K562 (cell line): ENCODE results near the gene LYAR. TPM values are rescaled to one million over a fixed set of nuclear protein-coding genes. Genes with fewer than 3 reads are reported as not detected.

ENCODE experiments used
- ATAC-seq: fragments of 200-7000 bp; cut with Tn5 transposase; 3 replicates; pipeline ENCODE4 v1.9.1; 2020; ENCODE audit warnings: moderate library complexity
- BruUV-seq: library from RNA; stranded (reverse); fragments of 400-500 nt; replicated peaks from 2 replicates; lab custom pipeline; 2021; lab: Mats Ljungman, UMichigan
- CTCF ChIA-PET: fragments of 300-600 bp; formaldehyde crosslinking; extraction: SDS; loops from one replicate; lab custom pipeline; 2021; ENCODE audit warnings: low intra/inter-chr PET ratio; lab: Yijun Ruan, JAX
- POLR2A ChIA-PET: fragments of 300-600, 350-650 bp; sonication (Branson Sonifier 250); formaldehyde crosslinking; extraction: SDS; loops from one replicate; lab custom pipeline; 2021; ENCODE audit warnings: antibody characterized with exemption, inconsistent platforms; lab: Yijun Ruan, JAX
- DNase-seq, 4 experiments: peaks; one replicate each; pipeline versions ENCODE4 v3.0.0 to v3.0.0-alpha.2; 2011 to 2018; ENCODE audit warnings: low spot score in 3 of 4, mixed read lengths in 3 of 4; ENCODE audit errors: extremely low read depth in 1 of 4
- FAIRE-seq: peaks from 2 replicates; lab custom pipeline; 2011; peaks lifted over from hg19 to GRCh38; lab: Jason Lieb, UNC
- H2AFZ ChIP-seq: 2 replicates; pipeline ENCODE4 v1.6.0; 2011; ENCODE audit warnings: low read depth, low read length, control low read depth, inconsistent platforms
- H3K27ac ChIP-seq: fragments of 200-600 bp; 3 replicates; pipeline ENCODE4 v1.8.0; 2011; ENCODE audit warnings: low read depth, mild to moderate bottlenecking, control low read depth, inconsistent platforms, low read length, moderate library complexity, mixed read lengths; ENCODE audit errors: extremely low read depth
- H3K27me3 ChIP-seq, 2 experiments: fragments of 300-600 bp in 1 of 2; 2 replicates in 1 of 2; 3 replicates in 1 of 2; pipeline versions ENCODE4 v1.6.0 to v1.8.0; 2011; ENCODE audit warnings: inconsistent platforms in 2 of 2, low read length in 2 of 2, mild to moderate bottlenecking in 1 of 2, mixed read lengths in 1 of 2, moderate library complexity in 1 of 2; ENCODE audit not compliant: control insufficient read depth in 2 of 2, insufficient read depth in 2 of 2
- H3K36me3 ChIP-seq: fragments of 300-600 bp; 3 replicates; pipeline ENCODE4 v1.8.0; 2011; ENCODE audit warnings: mild to moderate bottlenecking, low read length, inconsistent platforms; ENCODE audit not compliant: control insufficient read depth, insufficient read depth
- H3K4me1 ChIP-seq, 2 experiments: fragments of 200-600 bp in 1 of 2; replicated peaks in 1 of 2; 2 replicates in 1 of 2; 3 replicates in 1 of 2; pipeline versions ENCODE4 v1.5.1 to v1.8.0; 2011; ENCODE audit warnings: inconsistent platforms in 2 of 2, low read length in 2 of 2, mild to moderate bottlenecking in 1 of 2, mixed read lengths in 1 of 2, moderate library complexity in 1 of 2; ENCODE audit not compliant: control insufficient read depth in 2 of 2, insufficient read depth in 2 of 2
- H3K4me2 ChIP-seq: 2 replicates; pipeline ENCODE4 v1.6.1; 2011; ENCODE audit warnings: low read length, control low read depth, inconsistent platforms, mixed read lengths; ENCODE audit not compliant: insufficient read depth
- H3K4me3 ChIP-seq: fragments of 200-600 bp; sonication (generic), shearing (Covaris generic); 2 replicates; pipeline ENCODE4 v1.5.1; 2016; ENCODE audit warnings: control low read depth, inconsistent platforms
- H3K79me2 ChIP-seq: fragments of 200-600 bp; 3 replicates; pipeline ENCODE4 v1.8.0; 2011; ENCODE audit warnings: low read length, inconsistent platforms; ENCODE audit not compliant: control insufficient read depth, insufficient read depth
- H3K9ac ChIP-seq, 2 experiments: 2 replicates each; pipeline versions ENCODE4 v1.6.0 to v1.6.1; 2011; ENCODE audit warnings: low read depth in 2 of 2, low read length in 2 of 2, control low read depth in 1 of 2, inconsistent platforms in 1 of 2, mild to moderate bottlenecking in 1 of 2, mixed read lengths in 1 of 2; ENCODE audit not compliant: insufficient read depth in 1 of 2
- H3K9me1 ChIP-seq: one replicate; pipeline ENCODE4 v1.6.0; 2011; ENCODE audit warnings: inconsistent platforms, mild to moderate bottlenecking, low read length, moderate library complexity; ENCODE audit not compliant: control insufficient read depth, insufficient read depth
- H3K9me3 ChIP-seq: replicated peaks from 2 replicates; pipeline ENCODE4 v1.5.1; 2011; ENCODE audit warnings: low read depth, low read length, inconsistent platforms; ENCODE audit not compliant: control insufficient read depth, insufficient read depth
- H4K20me1 ChIP-seq: replicated peaks from 2 replicates; pipeline ENCODE4 v1.6.1; 2011; ENCODE audit warnings: low read length, inconsistent platforms, mixed read lengths; ENCODE audit not compliant: control insufficient read depth, insufficient read depth
- FIP1L1 ChIP-seq: fragments of 200-400 bp; formaldehyde crosslinking; IDR thresholded peaks from 2 replicates; pipeline ENCODE4 v1.6.1; 2018; ENCODE audit warnings: mild to moderate bottlenecking, low read depth, low read length; ENCODE audit not compliant: poor library complexity, severe bottlenecking
- FOXJ2 ChIP-seq: fragments of 200-800 bp; sonication (Bioruptor generic); IDR thresholded peaks from 2 replicates; pipeline ENCODE4 v1.6.1; 2016; ENCODE audit warnings: missing genetic modification characterization, missing compliant biosample characterization
- FOXJ3 ChIP-seq: sonication (generic); formaldehyde crosslinking; IDR thresholded peaks from 2 replicates; pipeline ENCODE4 v1.4.0; 2020; ENCODE audit warnings: mild to moderate bottlenecking, missing genetic modification reagents
- HES1 ChIP-seq: fragments of 450-650 bp; IDR thresholded peaks from 2 replicates; pipeline ENCODE4 v1.6.1; 2016; ENCODE audit warnings: low read depth, mild to moderate bottlenecking, moderate library complexity
- HMGXB4 ChIP-seq: sonication (generic); formaldehyde crosslinking; IDR thresholded peaks from 2 replicates; pipeline ENCODE4 v1.8.1; 2023; ENCODE audit warnings: mild to moderate bottlenecking, missing genetic modification reagents
- IRF9 ChIP-seq: fragments of 450-650 bp; IDR thresholded peaks from 2 replicates; pipeline ENCODE4 v1.6.1; 2016; ENCODE audit warnings: missing biosample characterization, missing genetic modification characterization
- KDM1A ChIP-seq, 2 experiments: fragments of 450-650 bp; IDR thresholded peaks; 2 replicates each; pipeline ENCODE4 v1.6.1; 2016; ENCODE audit warnings: mild to moderate bottlenecking in 2 of 2
- NKRF ChIP-seq: fragments of 450-650 bp; IDR thresholded peaks from 2 replicates; pipeline ENCODE4 v1.6.1; 2016; ENCODE audit warnings: borderline replicate concordance
- NR2C2 ChIP-seq, 2 experiments: fragments of 200-800 bp in 1 of 2; sonication (Bioruptor generic) in 1 of 2; sonication (generic) in 1 of 2; formaldehyde crosslinking in 1 of 2; IDR thresholded peaks; 2 replicates each; pipeline versions ENCODE4 v1.6.1 to v1.8.0; 2016 to 2022; ENCODE audit warnings: mild to moderate bottlenecking in 1 of 2, missing compliant biosample characterization in 1 of 2, missing genetic modification characterization in 1 of 2, missing genetic modification reagents in 1 of 2
- POLR2A ChIP-seq: fragments of 450-650 bp; conservative IDR thresholded peaks from 2 replicates; pipeline ENCODE4 v1.6.1; 2016
- SMAD3 ChIP-seq: fragments of 450-650 bp; formaldehyde crosslinking; conservative IDR thresholded peaks from 2 replicates; pipeline ENCODE4 v1.4.0; 2020; ENCODE audit warnings: mild to moderate bottlenecking
- TCF3 ChIP-seq: sonication (generic); formaldehyde crosslinking; IDR thresholded peaks from 2 replicates; pipeline ENCODE4 v1.4.0; 2020; ENCODE audit warnings: mild to moderate bottlenecking, missing genetic modification reagents
- ZNF143 ChIP-seq: sonication (generic); formaldehyde crosslinking; IDR thresholded peaks from 2 replicates; pipeline ENCODE4 v1.9.0; 2022; ENCODE audit warnings: mild to moderate bottlenecking, missing genetic modification reagents
- ZNF212 ChIP-seq: fragments of 450-650 bp; formaldehyde crosslinking; IDR thresholded peaks from 2 replicates; pipeline ENCODE4 v1.4.0; 2020; ENCODE audit warnings: mild to moderate bottlenecking
- ZNF324 ChIP-seq: fragments of 250-450 bp; sonication (Bioruptor Pico); IDR thresholded peaks from 2 replicates; pipeline ENCODE4 v1.4.0; 2020; ENCODE audit warnings: mild to moderate bottlenecking
- ZNF512 ChIP-seq: IDR thresholded peaks from 2 replicates; pipeline ENCODE4 v1.6.1; 2016; ENCODE audit warnings: missing genetic modification characterization, missing compliant biosample characterization
- ZNF551 ChIP-seq: fragments of 250-450 bp; sonication (Bioruptor Pico); IDR thresholded peaks from 2 replicates; pipeline ENCODE4 v1.5.0; 2021; ENCODE audit warnings: mild to moderate bottlenecking, moderate library complexity
- WGBS: fragments of 100-300 bp; shearing (Covaris generic); methylation state at CpG from one replicate; pipeline ENCODE4 v1.1.6; 2016; ENCODE audit warnings: low coverage, mixed read lengths; ENCODE audit not compliant: insufficient coverage; ENCODE audit errors: missing lambda C conversion rate; 5-methylcytosine and 5-hydroxymethylcytosine counted together
- in situ Hi-C: fragments of 300-500 bp; cut with MboI; formaldehyde crosslinking; loops from 4 replicates; pipeline ENCODE4 v1.15.0; 2018; ENCODE audit warnings: inconsistent platforms, mixed read lengths
- intact Hi-C: fragments of 100-400 bp; cut with micrococcal nuclease; formaldehyde crosslinking; loops from 2 replicates; pipeline ENCODE4 v1.14.2; 2022
- polyA plus RNA-seq, 8 experiments: library from polyadenylated mRNA; depleted of rRNA in 4 of 8; stranded (reverse) in 5 of 8; unstranded in 3 of 8; fragments of >200 nt; fragmentation: Nextera tagmentation in 2 of 8; fragmentation: Illumina TruSeq in 1 of 8; extraction: Ambion mirVana in 2 of 8; extraction: Trizol in 1 of 8; gene quantifications; 2 replicates each; pipeline versions ENCODE4 v1.2.1 to v1.2.3, GENCODE V29; 2011 to 2014; ENCODE audit warnings: inconsistent platforms in 1 of 8, missing spikeins in 1 of 8
- total RNA-seq, 7 experiments: library from RNA; depleted of rRNA in 6 of 7; stranded (reverse); fragments of >200 nt in 6 of 7; fragmentation: Illumina TruSeq in 2 of 7; extraction: Trizol in 2 of 7; gene quantifications; 2 replicates each; pipeline versions ENCODE4 v1.2.1 to v1.2.3, GENCODE V29; 2011 to 2021; ENCODE audit warnings: low replicate concordance in 1 of 7

Gene LYAR
- total and polyA plus RNA-seq, 9 of the 15 experiments (the other 6 are each of a cell fraction or from before 2014, with no cell fraction given): 28.3 to 172 (median 127) TPM

GRCh38 chr4:4249866-4250265 is 40.1 kb downstream of the LYAR start:
- no peak overlapping the region for H3K4me3 ChIP-seq
- in situ Hi-C loops (loop anchor here (5.0 kb wide), 1 partner anchor 87 kb away; no protein-coding TSS in a partner anchor), intact Hi-C loops (loop anchor here (10.0 kb wide), 1 partner anchor 185 kb away; no protein-coding TSS in a partner anchor)
- no peak overlapping the region for H3K9ac ChIP-seq
- H3K4me2 ChIP-seq: no peak overlapping the region
- ATAC-seq (no peak), FAIRE-seq (no peak), DNase-seq (no peak)
- H3K36me3 ChIP-seq: peaks cover 12% of the 10 kb centered on the region
- no peaks in the 10 kb centered on the region for H3K9me1 ChIP-seq
- no peak overlapping the region for H2AFZ ChIP-seq
- 73% methylated on average over 8 of the region's 8 CpGs for WGBS
- H4K20me1 ChIP-seq: no peaks in the 10 kb centered on the region
- H3K79me2 ChIP-seq: peaks cover 16% of the 10 kb centered on the region
- BruUV-seq: no TSS peak
- no peaks in the 10 kb centered on the region for H3K9me3 ChIP-seq
- H3K27me3 ChIP-seq: peaks cover 9 to 10% of the 10 kb centered on the region in 2 experiments; a peak in 4 of 5 replicates
- POLR2A ChIA-PET: no interaction called here
- CTCF ChIA-PET: no interaction called here
- H3K27ac ChIP-seq: no peak overlapping the region
- H3K4me1 ChIP-seq: peaks cover 4 to 8% of the 10 kb centered on the region in 2 experiments; a peak in 3 of 5 replicates
- TF ChIP-seq FOXJ3 (CRISPR knock-in tag): no peak
- TF ChIP-seq NR2C2 (CRISPR knock-in tag; IDR thresholded peaks at IDR 0.05): no peak
- no peak for TF ChIP-seq NR2C2 (tag; IDR thresholded peaks at IDR 0.05)
- no peak for TF ChIP-seq ZNF512 (tag)
- no peak for TF ChIP-seq ZNF324 (CRISPR knock-in tag)
- TF ChIP-seq FIP1L1: no peak
- TF ChIP-seq NKRF: no peak
- no peak for TF ChIP-seq ZNF551 (CRISPR knock-in tag)
- no peak for TF ChIP-seq TCF3 (CRISPR knock-in tag)
- TF ChIP-seq HES1: no peak
- TF ChIP-seq ZNF143 (CRISPR knock-in tag): no peak
- no peak for TF ChIP-seq IRF9 (tag)
- TF ChIP-seq SMAD3 (CRISPR knock-in tag): no peak
- TF ChIP-seq POLR2A: no peak
- no peak for TF ChIP-seq FOXJ2 (tag)
- TF ChIP-seq HMGXB4 (CRISPR knock-in tag): no peak
- TF ChIP-seq KDM1A (IDR thresholded peaks at IDR 0.05): no peak
- TF ChIP-seq ZNF212: no peak
